DOHH2 (cell line): ENCODE results near the gene BBS9.

ENCODE experiments used
- H3F3A ChIP-seq: fragments of 200-600 bp; sonication (generic), shearing (Covaris generic); 2 replicates; pipeline ENCODE4 v1.6.0; 2016; ENCODE audit warnings: antibody characterized with exemption, mild to moderate bottlenecking; ENCODE audit not compliant: control insufficient read depth, insufficient read depth
- H3K27ac ChIP-seq: fragments of 200-600 bp; sonication (generic); 2 replicates; pipeline ENCODE4 v1.5.1; 2014; ENCODE audit warnings: low read depth, mild to moderate bottlenecking, low read length, moderate library complexity
- H3K27me3 ChIP-seq: fragments of 200-600 bp; sonication (generic); 2 replicates; pipeline ENCODE4 v1.6.1; 2014; ENCODE audit warnings: mild to moderate bottlenecking, low read length, mixed read lengths; ENCODE audit not compliant: control insufficient read depth
- H3K36me3 ChIP-seq: fragments of 200-600 bp; sonication (generic); 2 replicates; pipeline ENCODE4 v1.6.1; 2014; ENCODE audit warnings: mild to moderate bottlenecking, low read length, moderate library complexity, mixed read lengths; ENCODE audit not compliant: control insufficient read depth
- H3K4me1 ChIP-seq: fragments of 200-600 bp; sonication (generic); 2 replicates; pipeline ENCODE4 v1.6.1; 2014; ENCODE audit warnings: mild to moderate bottlenecking, low read length, mixed read lengths; ENCODE audit not compliant: control insufficient read depth
- H3K4me2 ChIP-seq: fragments of 200-600 bp; sonication (generic); 2 replicates; pipeline ENCODE4 v1.6.0; 2014; ENCODE audit warnings: mild to moderate bottlenecking, low read length, moderate library complexity
- H3K4me3 ChIP-seq: fragments of 200-600 bp; sonication (generic); 2 replicates; pipeline ENCODE4 v1.5.1; 2014; ENCODE audit warnings: mild to moderate bottlenecking, low read length, mixed read lengths
- H3K79me2 ChIP-seq: fragments of 200-600 bp; sonication (generic); 2 replicates; pipeline ENCODE4 v1.6.1; 2014; ENCODE audit warnings: mild to moderate bottlenecking, low read length, mixed read lengths; ENCODE audit not compliant: control insufficient read depth
- H3K9me2 ChIP-seq: fragments of 200-600 bp; sonication (generic); replicated peaks from 2 replicates; pipeline ENCODE4 v1.6.1; 2014; ENCODE audit warnings: mild to moderate bottlenecking, low read length, mixed read lengths; ENCODE audit not compliant: control insufficient read depth
- H3K9me3 ChIP-seq: fragments of 200-600 bp; sonication (generic); 2 replicates; pipeline ENCODE4 v1.6.1; 2014; ENCODE audit warnings: antibody characterized with exemption, low read length, mixed read lengths; ENCODE audit not compliant: control insufficient read depth, insufficient read depth
- H4K20me1 ChIP-seq: fragments of 200-600 bp; sonication (generic); 2 replicates; pipeline ENCODE4 v1.6.0; 2014; ENCODE audit warnings: low read depth, mild to moderate bottlenecking, antibody characterized with exemption, low read length, moderate library complexity; ENCODE audit not compliant: control insufficient read depth, insufficient read depth
- EZH2phosphoT487 ChIP-seq: fragments of 200-600 bp; sonication (generic); IDR thresholded peaks from 2 replicates; pipeline ENCODE4 v1.6.1; 2017; ENCODE audit warnings: borderline replicate concordance, mild to moderate bottlenecking, antibody characterized with exemption, low read length, moderate library complexity, mixed read lengths
- TF ChIP-seq, protein P1 (sequence below): fragments of 200-600 bp; sonication (generic); IDR thresholded peaks from one replicate; pipeline ENCODE4 v1.5.1; 2014; ENCODE audit warnings: antibody characterized with exemption, mild to moderate bottlenecking, low read depth, low read length; ENCODE audit not compliant: poor library complexity, severe bottlenecking

Gene BBS9

DNA sequence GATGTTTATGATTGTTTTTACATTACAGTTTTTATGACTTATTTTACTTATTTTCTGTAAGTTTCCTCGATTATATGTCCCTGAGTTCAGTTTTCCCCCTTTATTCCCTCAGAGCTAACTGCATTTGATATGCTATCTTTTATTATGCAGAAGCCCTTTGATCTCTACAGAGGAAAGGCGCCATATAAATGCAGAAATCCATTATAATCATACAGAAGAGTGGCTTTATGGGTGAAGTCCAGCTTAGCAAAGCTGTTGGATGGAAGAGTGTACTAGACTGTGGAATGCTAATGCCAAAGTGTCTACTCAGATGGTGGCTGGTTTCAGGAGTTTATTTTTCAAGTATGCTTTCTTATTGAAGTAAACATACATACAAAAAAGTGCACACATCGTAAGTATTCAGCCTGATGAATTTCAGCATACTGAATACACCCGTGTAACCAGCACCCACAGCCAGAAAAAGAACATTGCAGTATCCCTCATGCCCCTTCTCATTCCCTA lies 517.6 kb downstream of the BBS9 start:
- no peaks in the 10 kb centered on the region for H3F3A ChIP-seq
- H3K9me3 ChIP-seq, result no peaks in the 10 kb centered on the region
- H4K20me1 ChIP-seq, result no peaks in the 10 kb centered on the region
- no peak overlapping the region for H3K4me3 ChIP-seq
- H3K27me3 ChIP-seq, result no peaks in the 10 kb centered on the region
- H3K36me3 ChIP-seq, result no peaks in the 10 kb centered on the region
- H3K79me2 ChIP-seq, result no peaks in the 10 kb centered on the region
- H3K4me1 ChIP-seq, result no peaks in the 10 kb centered on the region
- TF ChIP-seq, protein P1, sequence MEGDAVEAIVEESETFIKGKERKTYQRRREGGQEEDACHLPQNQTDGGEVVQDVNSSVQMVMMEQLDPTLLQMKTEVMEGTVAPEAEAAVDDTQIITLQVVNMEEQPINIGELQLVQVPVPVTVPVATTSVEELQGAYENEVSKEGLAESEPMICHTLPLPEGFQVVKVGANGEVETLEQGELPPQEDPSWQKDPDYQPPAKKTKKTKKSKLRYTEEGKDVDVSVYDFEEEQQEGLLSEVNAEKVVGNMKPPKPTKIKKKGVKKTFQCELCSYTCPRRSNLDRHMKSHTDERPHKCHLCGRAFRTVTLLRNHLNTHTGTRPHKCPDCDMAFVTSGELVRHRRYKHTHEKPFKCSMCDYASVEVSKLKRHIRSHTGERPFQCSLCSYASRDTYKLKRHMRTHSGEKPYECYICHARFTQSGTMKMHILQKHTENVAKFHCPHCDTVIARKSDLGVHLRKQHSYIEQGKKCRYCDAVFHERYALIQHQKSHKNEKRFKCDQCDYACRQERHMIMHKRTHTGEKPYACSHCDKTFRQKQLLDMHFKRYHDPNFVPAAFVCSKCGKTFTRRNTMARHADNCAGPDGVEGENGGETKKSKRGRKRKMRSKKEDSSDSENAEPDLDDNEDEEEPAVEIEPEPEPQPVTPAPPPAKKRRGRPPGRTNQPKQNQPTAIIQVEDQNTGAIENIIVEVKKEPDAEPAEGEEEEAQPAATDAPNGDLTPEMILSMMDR, result no peak
- no peak for TF ChIP-seq EZH2phosphoT487
- H3K4me2 ChIP-seq, result no peak overlapping the region
- no peak overlapping the region for H3K27ac ChIP-seq
- H3K9me2 ChIP-seq, result no peaks in the 10 kb centered on the region

DNA sequence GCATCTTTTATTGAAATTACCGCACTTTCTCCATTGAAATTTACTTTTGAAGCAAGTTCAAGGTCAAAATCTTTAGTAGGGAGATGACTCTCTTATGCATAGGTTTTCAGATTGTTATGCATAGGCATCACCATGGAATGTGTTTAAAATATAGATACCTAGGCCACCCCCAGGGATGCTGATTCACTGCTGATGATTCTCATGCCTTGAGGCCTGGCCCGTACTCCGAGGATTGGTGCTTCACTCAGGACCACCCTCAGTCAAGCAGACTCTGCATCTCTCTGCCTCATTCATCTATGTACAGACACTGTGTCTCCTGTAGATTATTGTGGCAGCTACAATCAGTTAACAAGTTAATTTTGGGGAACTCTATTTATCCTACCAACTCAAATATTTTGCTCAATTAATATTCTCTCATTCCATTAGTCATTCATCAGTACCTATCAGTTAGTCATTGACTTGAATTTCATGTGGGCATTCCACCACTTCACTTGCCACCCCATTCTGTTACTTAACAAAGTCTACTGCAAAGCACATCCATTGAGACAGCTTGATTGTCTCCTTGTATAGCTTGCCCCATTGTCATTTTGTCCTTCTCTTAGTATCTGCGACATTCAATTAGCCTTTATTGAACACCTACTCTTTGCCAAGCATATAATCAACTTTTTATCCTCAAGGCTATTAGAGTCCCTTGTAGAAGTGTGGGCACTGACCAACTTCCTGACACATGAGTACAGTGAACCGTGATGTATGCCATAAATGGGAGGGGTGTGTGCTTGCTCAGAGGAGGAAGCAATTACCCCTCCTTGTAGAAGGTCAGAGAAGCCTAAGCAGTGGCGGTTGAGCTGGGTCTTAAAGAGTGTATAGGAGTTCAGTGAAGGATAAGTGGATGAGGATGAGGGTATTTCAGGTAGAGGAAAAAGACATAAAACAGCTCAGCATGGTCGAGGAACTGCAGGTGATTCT lies 520.4 kb downstream of the BBS9 start:
- Histone ChIP-seq H3F3A (no peaks in the 10 kb centered on the region), H3K27me3 (no peaks in the 10 kb centered on the region), H3K4me1 (no peaks in the 10 kb centered on the region), H3K9me2 (no peaks in the 10 kb centered on the region), H3K4me3 (no peak overlapping the region), H3K27ac (no peak overlapping the region), H3K36me3 (no peaks in the 10 kb centered on the region), H3K79me2 (no peaks in the 10 kb centered on the region), H3K9me3 (no peaks in the 10 kb centered on the region), H4K20me1 (no peaks in the 10 kb centered on the region), H3K4me2 (no peak overlapping the region)
- TF ChIP-seq EZH2phosphoT487, result no peak
- TF ChIP-seq, protein P1, result no peak

DNA sequence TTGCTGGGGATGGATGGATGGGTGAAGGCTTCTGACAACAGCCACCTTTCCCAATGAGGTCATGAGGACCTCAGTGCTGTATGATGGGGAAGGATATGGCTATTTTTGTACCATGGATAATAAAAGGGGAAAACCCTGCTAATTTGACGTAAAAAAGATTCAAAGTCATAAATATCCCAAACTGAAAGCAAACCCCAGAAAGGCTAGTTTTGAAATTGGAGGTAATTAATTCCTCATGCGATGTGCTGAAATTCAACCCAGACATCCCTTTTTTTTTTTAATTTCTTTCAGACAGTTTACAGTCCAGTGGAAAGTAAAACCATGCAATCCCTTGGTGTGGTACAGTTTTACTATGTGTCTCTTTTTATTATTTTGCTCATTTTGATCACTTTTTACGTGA lies 521.5 kb downstream of the BBS9 start:
- TF ChIP-seq, protein P1, result no peak
- no peak for TF ChIP-seq EZH2phosphoT487
- H3K4me2 ChIP-seq, result no peak overlapping the region
- no peaks in the 10 kb centered on the region for H3K9me3 ChIP-seq
- H3K79me2 ChIP-seq, result no peaks in the 10 kb centered on the region
- H3K9me2 ChIP-seq, result no peaks in the 10 kb centered on the region
- H3K4me3 ChIP-seq, result no peak overlapping the region
- H3K27ac ChIP-seq, result no peak overlapping the region
- no peaks in the 10 kb centered on the region for H3F3A ChIP-seq
- no peaks in the 10 kb centered on the region for H3K27me3 ChIP-seq
- no peaks in the 10 kb centered on the region for H3K4me1 ChIP-seq
- no peaks in the 10 kb centered on the region for H3K36me3 ChIP-seq
- no peaks in the 10 kb centered on the region for H4K20me1 ChIP-seq
